RWPE1 (cell line): ENCODE measurements around the gene TMEM203.

ENCODE experiments used
- CTCF ChIA-PET: fragments of 350-600 bp; sonication (Branson Sonifier 250); formaldehyde crosslinking; extraction: SDS; loops from one replicate; lab custom pipeline; 2021; lab: Yijun Ruan, JAX
- POLR2A ChIA-PET: fragments of 400-600 bp; formaldehyde crosslinking; extraction: SDS; loops from one replicate; lab custom pipeline; 2020; ENCODE audit warnings: antibody characterized with exemption; ENCODE audit not compliant: low non-redundant PET; lab: Yijun Ruan, JAX
- DNase-seq: peaks from one replicate; pipeline ENCODE4 v3.0.0; 2012; ENCODE audit warnings: low spot score
- H3K27ac ChIP-seq: fragments of 450-650 bp; 2 replicates; pipeline ENCODE4 v1.5.1; 2017
- TF ChIP-seq, protein P1 (sequence below): fragments of 450-650 bp; conservative IDR thresholded peaks from 2 replicates; pipeline ENCODE4 v1.5.1; 2017; ENCODE audit warnings: low read depth, mild to moderate bottlenecking

The TMEM203 gene

DNA sequence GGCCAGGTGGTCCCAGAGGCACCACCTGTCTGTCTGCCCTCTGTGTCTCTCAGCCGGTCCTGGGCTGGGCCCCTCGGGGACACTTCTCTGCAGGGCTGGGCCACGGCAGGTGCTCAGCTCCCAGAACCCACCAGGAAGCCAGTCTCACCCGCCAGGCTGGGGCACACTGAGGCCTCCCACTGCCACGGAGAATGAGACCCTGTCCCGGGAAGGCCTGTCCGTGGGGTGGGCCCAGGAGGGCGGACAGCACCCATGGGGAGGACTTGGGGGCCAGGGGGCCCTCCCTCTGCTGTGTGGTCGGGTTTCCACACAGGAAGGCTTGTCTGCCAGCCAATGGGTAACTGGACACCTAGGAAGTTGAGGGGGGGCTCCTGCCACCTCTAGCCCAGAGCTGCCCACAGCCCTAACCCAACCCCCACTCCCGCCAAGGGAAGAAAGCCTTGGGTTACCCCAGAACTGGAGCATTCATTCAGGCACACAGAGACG lies 31.5 kb upstream of the TMEM203 start:
- no peak for DNase-seq
- ChIA-PET CTCF (interaction anchor here (0.6 to 3.3 kb wide), 47 partner anchors 8 to 265 kb away, joined by 3 to 24 read pairs (median 4); partner anchors contain the start of genes CYSRT1, DPP7, GRIN1 and LRRC26), POLR2A (interaction anchor here (1.2 to 1.8 kb wide), 4 partner anchors 14 to 42 kb away, joined by 3 to 7 read pairs (median 4); no protein-coding TSS in a partner anchor)
- H3K27ac ChIP-seq, result peak overlapping the region; percentile 100
- TF ChIP-seq, protein P1, sequence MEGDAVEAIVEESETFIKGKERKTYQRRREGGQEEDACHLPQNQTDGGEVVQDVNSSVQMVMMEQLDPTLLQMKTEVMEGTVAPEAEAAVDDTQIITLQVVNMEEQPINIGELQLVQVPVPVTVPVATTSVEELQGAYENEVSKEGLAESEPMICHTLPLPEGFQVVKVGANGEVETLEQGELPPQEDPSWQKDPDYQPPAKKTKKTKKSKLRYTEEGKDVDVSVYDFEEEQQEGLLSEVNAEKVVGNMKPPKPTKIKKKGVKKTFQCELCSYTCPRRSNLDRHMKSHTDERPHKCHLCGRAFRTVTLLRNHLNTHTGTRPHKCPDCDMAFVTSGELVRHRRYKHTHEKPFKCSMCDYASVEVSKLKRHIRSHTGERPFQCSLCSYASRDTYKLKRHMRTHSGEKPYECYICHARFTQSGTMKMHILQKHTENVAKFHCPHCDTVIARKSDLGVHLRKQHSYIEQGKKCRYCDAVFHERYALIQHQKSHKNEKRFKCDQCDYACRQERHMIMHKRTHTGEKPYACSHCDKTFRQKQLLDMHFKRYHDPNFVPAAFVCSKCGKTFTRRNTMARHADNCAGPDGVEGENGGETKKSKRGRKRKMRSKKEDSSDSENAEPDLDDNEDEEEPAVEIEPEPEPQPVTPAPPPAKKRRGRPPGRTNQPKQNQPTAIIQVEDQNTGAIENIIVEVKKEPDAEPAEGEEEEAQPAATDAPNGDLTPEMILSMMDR, result no peak

DNA sequence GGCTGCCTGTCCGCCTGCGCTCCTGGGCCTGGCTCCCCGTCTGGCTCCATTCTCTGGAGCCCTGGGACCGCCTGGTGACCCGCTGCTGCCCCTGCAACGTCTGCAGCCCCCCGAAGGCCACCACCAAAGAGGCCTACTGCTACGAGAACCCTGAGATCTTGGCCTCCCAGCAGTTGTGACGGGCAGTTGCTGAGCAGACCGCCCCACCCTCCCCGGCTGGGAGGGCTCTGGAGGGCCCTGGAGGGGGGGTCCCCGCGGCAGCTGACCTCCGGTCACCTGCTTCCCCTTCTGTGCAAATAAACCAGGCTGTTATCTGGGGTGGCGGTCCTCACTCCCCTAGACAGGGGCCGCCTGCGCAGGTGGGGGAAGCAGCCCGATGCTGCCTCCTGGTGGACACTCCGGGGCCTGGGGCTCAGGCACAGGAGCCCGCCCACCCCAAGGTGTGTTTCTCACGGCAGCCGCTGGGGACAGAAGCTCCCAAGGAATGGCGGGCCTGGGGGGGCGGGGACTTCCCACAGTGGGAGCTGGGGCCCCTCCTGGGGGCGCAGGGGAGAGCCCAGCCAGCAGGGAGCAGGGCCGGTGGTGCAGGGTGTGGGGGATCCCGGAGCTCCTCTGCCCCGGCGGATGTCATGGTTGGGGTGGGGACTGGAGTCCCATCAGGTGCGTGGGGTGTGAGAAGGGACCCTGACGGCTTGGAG lies 30.9 kb upstream of the TMEM203 start:
- peak overlapping the region; percentile 100 for H3K27ac ChIP-seq
- ChIA-PET POLR2A (interaction anchor here (0.6 to 1.8 kb wide), 5 partner anchors 13 to 150 kb away, joined by 3 to 7 read pairs (median 4); no protein-coding TSS in a partner anchor), CTCF (interaction anchor here (0.6 to 3.3 kb wide), 46 partner anchors 9 to 259 kb away, joined by 3 to 24 read pairs (median 4); partner anchors contain the start of genes CYSRT1, DPP7, GRIN1 and LRRC26)
- peak; percentile 95 for DNase-seq
- TF ChIP-seq, protein P1, result peak; percentile 100

DNA sequence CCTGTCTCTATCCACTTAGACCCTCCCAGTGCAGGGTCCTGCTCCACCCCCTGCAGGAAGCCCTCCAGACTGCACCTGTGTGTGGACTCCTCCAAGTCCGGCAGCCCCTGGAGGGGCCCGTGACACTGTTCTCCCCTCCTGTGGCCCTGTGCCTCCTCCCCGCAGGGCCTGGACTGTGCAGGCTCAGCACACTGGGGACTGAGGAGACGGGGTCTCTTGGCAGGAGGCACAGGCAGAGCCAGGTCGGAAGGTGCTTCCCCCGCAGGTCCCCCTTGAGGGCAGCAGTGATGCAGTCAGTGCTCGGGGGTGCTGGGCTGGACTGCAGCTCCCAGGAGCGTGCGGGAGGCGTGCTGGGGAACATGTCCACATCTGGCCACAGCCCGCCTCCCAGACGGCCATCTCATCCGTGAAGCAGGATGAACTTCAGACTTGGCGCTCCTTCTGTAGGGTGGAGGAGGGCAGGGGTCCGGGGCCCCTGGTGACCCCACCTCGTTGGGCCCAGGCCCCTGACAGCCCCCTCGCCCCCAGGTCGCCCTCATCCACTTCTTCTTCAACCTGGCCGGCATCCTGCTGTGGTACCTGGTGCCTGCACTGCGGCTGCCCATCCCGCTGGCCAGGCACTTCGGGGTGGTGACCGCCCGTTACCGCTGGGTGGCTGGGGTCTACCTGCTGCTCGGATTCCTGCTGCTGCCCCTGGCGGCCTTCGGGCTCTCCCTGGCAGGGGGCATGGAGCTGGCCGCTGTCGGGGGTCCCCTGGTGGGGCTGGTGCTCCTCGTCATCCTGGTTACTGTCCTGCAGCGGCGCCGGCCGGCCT lies 30.2 kb upstream of the TMEM203 start:
- TF ChIP-seq, protein P1, result no peak
- no peak for DNase-seq
- 0 out of 2 replicates have a peak overlapping the region, but pooled peaks have one; percentile 100 for H3K27ac ChIP-seq
- POLR2A ChIA-PET, result interaction anchor here (0.6 to 1.2 kb wide), 2 partner anchors 41 to 150 kb away, joined by 3 to 6 read pairs; no protein-coding TSS in a partner anchor
- CTCF ChIA-PET, result interaction anchor here (0.6 to 3.3 kb wide), 27 partner anchors 9 to 259 kb away, joined by 3 to 24 read pairs (median 6); partner anchors contain the start of genes CYSRT1, DPP7, GRIN1 and LRRC26

DNA sequence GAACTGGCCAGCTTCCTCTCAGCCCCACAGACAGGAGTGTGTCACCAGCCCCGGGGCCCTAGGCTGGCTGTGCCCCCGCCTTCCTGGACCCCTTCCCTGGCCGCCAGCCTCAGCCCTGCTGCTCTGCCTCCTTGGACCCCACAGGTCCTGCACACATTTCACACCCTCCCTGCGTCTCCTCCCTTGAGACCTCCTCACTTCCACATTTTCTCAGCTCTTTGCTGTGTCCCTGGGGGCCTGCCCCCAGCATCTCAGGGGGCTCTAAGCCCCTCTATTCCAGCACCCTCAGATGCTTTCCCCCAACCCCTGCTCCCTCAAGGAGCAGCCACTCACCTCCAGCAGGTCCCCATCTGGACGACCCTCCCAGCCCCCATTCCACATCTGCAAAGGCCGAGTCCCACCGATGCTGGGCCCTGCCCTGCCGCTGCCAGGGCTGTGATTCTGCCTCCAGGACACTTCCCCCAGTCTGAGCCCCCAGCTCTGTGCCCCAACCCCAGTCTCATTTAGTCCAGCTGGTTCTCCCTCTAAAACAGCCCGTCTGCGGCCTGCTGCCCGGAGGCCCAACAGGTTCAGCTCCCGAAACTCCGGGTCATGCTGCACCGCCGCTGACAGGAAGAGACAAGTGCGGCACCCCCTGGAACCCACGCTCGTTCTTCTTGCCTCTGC lies 29.4 kb upstream of the TMEM203 start:
- POLR2A ChIA-PET, result no interaction called here
- TF ChIP-seq, protein P1, result no peak
- no peak overlapping the region for H3K27ac ChIP-seq
- CTCF ChIA-PET, result interaction anchor here (0.6 to 3.3 kb wide), 6 partner anchors 8 to 66 kb away, joined by 3 to 22 read pairs (median 4); partner anchors contain the start of genes RNF224 and SSNA1
- no peak for DNase-seq

DNA sequence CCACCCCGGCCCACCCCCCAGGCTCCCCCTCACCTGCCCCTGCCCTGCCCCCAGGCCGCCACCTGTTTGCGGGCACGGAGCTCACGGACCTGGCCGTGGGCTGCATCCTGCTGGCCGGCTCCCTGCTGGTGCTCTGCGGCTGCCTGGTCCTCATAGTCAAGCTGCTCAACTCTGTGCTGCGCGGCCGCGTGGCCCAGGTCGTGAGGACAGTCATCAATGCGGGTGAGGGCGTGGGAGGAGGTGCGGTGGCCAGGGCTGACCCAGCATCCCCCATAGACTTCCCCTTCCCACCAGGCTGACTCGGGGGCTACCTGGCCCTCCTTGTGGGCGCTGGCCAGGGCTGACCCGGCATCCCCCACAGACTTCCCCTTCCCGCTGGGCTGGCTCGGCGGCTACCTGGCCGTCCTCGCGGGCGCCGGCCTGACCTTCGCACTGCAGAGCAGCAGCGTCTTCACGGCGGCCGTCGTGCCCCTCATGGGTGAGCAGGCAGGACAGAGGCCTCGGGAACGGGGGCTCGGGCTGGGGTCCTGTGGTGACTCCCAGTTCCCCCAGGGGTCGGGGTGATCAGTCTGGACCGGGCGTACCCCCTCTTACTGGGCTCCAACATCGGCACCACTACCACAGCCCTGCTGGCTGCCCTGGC lies 28.7 kb upstream of the TMEM203 start:
- CTCF ChIA-PET, result interaction anchor here (0.9 to 1.7 kb wide), 4 partner anchors 21 to 189 kb away, joined by 3 to 4 read pairs (median 3); partner anchors contain the start of genes EXD3 and NOXA1
- TF ChIP-seq, protein P1, result no peak
- POLR2A ChIA-PET, result interaction anchor here (0.6 kb wide), 1 partner anchor 51 kb away, joined by 4 read pairs; no protein-coding TSS in a partner anchor
- no peak overlapping the region for H3K27ac ChIP-seq
- DNase-seq, result no peak
